Measurements from ENCODE around the gene SOSTDC1. TPM values are rescaled to one million over a fixed set of nuclear protein-coding genes. Genes with fewer than 3 reads are reported as not detected.

SOSTDC1 gene
- total RNA-seq, 1 experiment from 2014 or later, result not detected

Other genes with a start within 250 kb of the SOSTDC1 start
- gene CRPPA, start 44.2 kb downstream of the SOSTDC1 start, total RNA-seq (2014; rRNA removed; shearing (Covaris generic); ENCODE audit: low replicate concordance), result 0.33 and 0.42 TPM in 2 replicates
- not detected in 2 replicates for gene LRRC72, start 61.1 kb upstream of the SOSTDC1 start, total RNA-seq (2014; rRNA removed; shearing (Covaris generic); ENCODE audit: low replicate concordance)
- gene ANKMY2, start 180.0 kb upstream of the SOSTDC1 start, total RNA-seq (2014; rRNA removed; shearing (Covaris generic); ENCODE audit: low replicate concordance), result 18.5 and 21.0 TPM in 2 replicates
- 120 and 182 TPM in 2 replicates for gene BZW2, start 180.4 kb upstream of the SOSTDC1 start, total RNA-seq (2014; rRNA removed; shearing (Covaris generic); ENCODE audit: low replicate concordance)

Data from MG63 (cell line).